HL-60 (cell line): ENCODE results near the gene ACSF3.

ENCODE experiments used
- TF ChIP-seq, protein P1 (sequence below): IDR thresholded peaks from one replicate; pipeline ENCODE4 v1.5.1; 2011; ENCODE audit warnings: low read length, control low read depth, inconsistent platforms; ENCODE audit not compliant: insufficient read depth
- TF ChIP-seq, protein P2 (sequence below): IDR thresholded peaks from 2 replicates; pipeline ENCODE4 v1.6.1; 2012; ENCODE audit warnings: low read depth; ENCODE audit not compliant: insufficient replicate concordance

DNA sequence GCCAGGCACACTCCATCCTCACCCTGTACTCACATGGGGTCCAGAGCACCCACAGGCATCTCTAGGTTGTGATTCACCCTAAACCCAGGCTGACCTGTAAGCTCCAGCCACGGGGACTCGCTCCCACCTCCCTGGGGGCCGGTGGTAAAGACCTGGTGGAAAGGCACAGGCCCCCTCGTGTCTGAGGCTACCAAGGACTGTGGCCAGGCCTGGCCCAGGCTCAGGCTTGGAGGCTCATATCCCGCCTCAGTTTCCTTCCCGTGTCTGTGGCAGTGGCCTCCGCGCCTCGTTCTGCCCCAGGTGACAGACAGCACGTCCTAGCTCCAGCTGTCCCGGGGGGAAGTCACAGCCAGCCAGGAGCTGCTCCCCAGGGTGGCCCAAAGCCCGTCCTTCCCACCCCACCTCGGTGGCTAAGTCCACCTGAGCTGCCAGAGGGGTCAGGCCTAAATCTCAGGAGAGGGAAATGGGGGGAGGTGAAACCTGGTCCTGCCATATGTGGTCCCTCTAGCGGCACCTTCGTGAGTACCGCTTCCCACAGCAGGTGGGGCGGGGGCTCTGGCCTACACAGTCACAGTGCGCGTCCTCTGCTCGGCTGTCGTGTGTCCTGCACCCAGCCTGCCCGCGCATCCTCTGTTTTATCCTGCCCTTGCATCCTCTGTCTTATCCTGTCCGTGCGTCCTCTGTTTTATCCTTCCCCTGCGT lies 90.5 kb downstream of the ACSF3 start:
- TF ChIP-seq, protein P1, sequence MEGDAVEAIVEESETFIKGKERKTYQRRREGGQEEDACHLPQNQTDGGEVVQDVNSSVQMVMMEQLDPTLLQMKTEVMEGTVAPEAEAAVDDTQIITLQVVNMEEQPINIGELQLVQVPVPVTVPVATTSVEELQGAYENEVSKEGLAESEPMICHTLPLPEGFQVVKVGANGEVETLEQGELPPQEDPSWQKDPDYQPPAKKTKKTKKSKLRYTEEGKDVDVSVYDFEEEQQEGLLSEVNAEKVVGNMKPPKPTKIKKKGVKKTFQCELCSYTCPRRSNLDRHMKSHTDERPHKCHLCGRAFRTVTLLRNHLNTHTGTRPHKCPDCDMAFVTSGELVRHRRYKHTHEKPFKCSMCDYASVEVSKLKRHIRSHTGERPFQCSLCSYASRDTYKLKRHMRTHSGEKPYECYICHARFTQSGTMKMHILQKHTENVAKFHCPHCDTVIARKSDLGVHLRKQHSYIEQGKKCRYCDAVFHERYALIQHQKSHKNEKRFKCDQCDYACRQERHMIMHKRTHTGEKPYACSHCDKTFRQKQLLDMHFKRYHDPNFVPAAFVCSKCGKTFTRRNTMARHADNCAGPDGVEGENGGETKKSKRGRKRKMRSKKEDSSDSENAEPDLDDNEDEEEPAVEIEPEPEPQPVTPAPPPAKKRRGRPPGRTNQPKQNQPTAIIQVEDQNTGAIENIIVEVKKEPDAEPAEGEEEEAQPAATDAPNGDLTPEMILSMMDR: no peak
- TF ChIP-seq, protein P2, sequence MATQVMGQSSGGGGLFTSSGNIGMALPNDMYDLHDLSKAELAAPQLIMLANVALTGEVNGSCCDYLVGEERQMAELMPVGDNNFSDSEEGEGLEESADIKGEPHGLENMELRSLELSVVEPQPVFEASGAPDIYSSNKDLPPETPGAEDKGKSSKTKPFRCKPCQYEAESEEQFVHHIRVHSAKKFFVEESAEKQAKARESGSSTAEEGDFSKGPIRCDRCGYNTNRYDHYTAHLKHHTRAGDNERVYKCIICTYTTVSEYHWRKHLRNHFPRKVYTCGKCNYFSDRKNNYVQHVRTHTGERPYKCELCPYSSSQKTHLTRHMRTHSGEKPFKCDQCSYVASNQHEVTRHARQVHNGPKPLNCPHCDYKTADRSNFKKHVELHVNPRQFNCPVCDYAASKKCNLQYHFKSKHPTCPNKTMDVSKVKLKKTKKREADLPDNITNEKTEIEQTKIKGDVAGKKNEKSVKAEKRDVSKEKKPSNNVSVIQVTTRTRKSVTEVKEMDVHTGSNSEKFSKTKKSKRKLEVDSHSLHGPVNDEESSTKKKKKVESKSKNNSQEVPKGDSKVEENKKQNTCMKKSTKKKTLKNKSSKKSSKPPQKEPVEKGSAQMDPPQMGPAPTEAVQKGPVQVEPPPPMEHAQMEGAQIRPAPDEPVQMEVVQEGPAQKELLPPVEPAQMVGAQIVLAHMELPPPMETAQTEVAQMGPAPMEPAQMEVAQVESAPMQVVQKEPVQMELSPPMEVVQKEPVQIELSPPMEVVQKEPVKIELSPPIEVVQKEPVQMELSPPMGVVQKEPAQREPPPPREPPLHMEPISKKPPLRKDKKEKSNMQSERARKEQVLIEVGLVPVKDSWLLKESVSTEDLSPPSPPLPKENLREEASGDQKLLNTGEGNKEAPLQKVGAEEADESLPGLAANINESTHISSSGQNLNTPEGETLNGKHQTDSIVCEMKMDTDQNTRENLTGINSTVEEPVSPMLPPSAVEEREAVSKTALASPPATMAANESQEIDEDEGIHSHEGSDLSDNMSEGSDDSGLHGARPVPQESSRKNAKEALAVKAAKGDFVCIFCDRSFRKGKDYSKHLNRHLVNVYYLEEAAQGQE: no peak
